Brain pericyte (primary cell): ENCODE measurements around the gene CHAF1A.
A peak's percentile ranks its signal among the peaks of the same experiment; 100 is the strongest.

Experiments
- DNase-seq: peaks from one replicate; pipeline ENCODE4 v3.0.0-alpha.2; 2012; ENCODE audit warnings: low read depth, low spot score

The CHAF1A gene

DNA sequence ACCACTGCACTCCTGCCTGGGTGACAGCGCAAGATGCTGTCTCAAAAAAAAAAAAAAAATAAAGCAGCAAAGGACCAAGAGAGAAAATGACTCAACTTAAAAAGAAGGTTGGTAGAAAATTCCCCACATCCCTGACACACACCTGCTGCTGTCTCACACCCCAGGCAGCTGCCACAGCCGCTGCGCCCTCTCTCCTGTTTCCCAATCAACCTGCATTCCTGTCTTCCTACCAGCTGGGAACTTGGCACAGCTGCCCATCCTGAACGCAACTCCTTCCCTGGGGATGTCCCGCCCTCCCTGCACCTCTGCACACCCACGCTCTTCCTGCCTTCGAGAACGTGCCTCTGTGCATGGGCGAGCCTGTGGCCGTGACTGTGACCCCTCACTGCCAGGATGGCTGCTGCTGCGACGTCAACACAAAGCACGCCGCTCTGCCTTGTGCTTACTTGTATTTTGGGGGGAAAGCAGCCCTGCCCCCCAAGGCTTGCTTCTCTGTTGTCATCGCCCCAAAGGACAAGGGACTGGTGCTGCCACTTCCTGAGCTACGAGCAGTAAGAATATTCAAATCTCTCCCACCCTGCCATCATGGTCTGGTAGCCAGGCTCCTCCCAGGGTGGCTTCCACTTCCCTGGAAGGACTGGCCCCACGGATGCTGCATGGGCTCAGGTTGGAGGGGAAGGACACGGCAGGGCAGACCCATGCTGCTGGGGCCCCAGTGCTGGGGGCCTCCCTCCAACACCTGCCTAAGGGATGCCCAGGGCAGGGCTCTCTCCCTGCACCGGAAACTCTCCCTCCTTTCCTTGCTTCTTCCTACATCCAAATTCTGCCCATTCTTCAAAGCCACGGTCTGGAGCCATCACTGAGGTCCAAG is 22.8 kb upstream of the CHAF1A start:
- DNase-seq, result no peak

DNA sequence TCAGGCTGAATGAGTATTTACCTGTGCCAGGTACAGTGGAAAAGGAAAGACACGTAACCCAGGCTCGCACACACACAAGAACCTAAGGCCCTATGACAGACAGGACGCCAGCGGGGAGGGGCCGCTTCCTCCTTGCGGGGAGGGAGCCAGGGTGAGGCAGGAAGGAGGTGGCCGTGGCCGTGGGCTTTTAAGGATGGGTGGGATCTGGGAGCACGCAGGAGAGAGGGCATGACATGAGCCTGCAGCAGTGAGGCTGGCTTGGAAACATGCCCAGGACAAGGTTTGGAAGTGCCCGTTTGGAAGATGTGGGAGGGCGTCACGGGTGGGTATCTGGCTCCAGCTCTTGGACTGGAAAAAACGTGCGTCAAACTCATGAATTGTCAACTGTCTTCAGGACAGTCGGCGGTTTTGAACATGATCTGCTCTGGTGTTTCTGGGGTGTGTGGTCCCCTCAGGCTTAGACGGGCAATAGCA is 22.1 kb upstream of the CHAF1A start:
- DNase-seq, result no peak

DNA sequence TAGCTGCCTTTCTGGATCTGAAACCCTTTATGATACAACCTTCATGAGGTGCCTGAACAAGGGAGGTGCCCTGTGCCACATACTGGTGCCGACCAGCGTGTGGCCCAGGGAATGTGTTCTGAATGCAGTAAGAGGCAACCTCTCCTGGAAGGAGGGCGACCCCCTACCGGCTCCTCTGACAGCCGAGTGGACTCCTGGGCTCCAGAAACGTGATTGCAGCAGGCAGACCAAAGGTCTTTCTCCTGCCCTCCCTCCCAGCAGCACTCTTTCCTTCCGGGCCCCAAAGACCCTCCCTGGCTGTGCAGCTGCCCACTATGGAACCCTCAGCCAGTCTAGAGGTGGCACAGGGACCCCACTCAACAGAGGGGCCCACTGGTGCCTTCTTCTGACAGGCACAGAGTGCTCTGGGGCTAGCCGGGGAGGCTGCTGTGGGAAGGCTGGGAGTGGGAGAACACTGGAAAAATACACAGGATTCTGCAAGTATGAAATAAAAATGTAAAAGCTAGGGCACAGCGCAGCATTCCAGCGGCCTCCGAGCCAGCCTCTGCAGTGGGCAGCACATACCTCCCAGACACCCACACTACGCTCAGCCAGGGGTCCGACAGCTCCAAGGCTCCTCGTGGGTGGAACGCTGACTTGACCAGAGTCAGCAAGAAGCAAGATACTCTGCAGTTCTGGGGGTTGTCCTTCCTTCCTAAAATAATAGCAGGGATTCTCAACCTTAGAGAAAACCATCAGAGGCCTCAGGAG is 17.0 kb upstream of the CHAF1A start:
- DNase-seq, result no peak

DNA sequence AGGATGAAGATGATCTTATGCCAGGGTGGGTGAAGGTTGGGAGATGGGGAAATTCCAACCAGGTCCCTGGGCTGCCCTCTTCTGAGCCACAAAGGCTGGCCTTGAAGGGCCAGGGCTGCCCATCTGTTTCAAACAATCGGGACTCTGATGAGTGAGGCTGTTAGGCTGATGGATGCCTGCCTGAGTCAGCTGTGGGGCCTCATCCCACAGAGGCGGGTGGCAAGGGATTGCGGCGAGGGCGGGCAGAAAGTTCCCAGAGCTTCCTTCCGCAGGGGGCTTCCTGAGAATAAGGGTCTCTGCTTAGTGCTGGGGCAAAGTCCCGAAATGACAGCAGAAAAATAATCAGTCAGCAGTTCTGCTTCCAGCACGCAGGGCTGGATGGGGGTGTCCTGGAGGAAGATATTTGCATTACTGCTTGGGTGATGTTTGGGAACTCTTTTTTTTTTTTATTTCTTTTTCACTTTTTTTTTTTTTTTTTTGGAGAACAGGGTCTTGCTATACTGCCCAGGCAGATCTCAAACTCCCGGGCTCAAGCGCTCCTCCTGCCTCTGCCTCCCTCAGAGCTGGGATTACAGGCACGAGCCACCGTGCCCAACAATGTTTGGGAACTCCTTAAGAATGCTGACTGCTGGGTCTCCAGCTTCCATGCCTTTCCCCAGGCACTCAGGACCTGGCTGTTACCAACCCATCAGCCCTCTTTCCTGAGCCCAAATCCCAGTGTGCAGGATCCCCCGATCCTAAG is 16.2 kb upstream of the CHAF1A start:
- DNase-seq, result no peak

DNA sequence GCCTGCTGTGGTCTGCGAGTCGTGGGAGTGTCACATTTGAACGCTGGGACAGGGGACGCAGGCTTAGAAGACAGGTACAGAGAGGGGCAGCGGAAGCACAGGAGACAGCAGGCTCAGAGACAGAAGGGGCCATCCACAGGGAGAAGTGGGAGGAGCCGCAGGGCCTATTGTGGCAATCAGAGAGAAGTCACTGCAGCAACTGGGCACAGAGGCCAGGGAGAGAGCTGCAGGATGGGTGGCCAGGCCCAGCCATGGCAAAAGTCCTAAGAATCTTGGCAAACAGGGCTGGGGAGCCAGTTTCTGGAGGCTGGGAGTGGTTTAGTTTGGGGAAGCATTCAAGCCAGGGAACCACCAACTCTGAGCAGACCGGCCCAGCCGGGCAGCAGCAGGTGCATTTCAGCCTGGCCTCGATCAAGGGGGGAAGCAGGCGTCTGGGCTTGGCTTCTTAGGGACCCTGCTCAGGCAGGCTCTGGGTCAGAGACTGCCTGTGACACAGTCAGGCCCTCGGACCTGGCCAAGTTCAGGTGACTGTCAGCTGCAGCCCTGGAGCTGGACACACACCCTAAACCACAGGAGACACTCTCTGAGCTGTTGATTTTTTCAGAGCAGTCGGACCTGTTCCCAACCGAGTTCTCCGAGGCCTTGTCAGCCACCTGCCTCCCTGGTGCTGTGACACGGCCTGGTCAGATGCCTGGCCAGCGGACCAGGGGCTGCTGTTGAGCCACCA is 13.9 kb upstream of the CHAF1A start:
- no peak for DNase-seq

DNA sequence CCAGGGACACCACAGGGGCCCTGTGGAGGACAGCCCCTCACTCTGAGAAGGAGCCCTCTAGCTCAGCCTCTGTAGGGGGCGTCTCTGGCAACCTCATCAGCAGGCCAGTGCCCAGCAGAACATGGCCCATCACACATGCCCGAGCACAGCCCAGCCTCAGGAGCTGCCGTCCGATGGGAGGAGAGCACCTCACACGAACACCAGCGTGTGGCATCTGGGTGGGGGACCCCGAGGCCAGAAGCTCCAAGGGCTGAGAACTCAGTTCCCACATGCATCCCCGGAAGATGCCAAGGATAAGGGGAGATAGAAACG is 13.4 kb upstream of the CHAF1A start:
- DNase-seq, result no peak

DNA sequence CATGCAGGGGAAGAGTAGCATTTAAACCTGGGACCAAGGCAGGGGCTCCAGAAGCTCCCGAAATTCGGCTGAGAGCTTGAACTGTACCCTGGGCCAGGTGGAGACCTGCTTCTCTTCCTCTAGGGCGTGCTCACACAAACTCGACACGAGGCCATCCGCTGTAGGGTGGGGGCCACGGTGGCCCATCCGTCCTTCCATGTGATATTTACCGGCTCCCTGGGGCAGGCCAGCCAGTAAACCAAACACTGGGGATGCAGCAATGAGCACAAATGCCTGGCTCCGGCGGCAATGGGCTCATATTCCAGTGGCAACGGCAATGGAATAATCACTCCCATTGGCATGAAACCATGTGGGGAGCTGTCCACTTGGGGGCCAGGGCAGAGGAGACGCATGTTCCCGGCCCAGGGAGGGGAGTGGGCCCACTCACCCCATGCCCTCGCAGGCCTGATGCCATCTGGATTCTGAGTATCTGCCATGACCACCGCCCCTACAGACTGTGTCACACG is 12.9 kb upstream of the CHAF1A start:
- DNase-seq, result no peak

DNA sequence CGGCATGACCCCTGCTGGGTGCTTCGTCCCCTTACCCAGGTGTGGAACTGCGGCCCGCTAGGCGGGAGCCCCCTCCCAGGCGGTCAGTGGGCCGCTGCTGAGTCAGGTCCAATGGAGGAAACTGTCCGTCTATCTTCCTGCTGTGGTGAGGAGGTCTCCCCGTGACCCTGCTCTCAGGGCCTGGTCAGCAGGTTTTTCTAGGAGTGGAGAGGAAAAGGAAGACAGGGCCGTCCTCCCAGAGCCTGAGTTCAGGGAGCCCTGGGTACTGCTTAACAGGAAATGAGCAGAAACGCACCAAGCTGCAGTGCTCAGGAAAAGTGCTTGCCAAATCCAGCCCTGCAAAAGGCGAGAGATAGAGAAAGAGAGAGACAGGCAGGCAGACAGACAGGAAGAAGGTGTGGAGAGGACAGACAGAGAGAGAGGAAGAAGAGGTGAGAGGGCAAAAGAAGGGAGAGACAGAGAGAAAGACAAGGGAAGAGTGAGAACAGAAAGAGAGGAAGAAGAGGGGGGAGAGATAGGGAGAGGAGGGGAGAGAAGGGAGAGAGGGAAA is 12.3 kb upstream of the CHAF1A start:
- no peak for DNase-seq

DNA sequence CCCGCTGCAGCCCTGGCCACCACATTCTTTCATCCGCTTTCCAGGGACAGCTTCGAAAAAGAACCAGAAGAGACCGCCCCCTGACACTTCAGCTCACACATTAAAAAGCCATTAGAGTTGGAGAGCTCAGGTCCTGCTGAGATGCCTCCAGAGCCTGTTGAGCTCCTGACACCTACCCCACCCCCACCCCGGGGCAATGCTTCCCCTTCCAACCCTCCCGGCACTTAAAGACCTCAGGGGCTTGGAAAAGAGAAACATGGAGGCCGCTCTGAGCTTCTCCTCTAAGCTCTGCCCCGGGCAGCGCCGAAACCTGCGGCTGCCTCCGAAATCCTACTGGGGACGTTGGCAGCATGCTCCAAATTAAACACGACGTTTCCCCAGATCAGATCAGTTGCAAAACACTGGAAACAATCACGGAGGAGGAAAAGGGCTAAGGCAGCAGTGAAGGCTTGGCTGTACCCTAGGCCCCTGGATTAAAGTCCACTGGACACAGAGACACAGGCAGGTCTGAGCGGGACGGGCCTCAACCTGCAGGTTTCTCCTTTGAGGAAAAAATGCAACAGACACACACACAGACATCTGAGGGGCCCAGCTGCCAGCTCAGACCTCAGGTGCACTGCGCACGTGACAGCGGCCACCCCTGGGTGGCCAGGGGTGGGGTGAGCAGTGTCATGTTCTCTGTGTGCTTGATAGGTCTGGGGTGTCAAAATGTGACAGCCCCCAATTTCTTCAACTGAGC is 11.7 kb upstream of the CHAF1A start:
- no peak for DNase-seq

DNA sequence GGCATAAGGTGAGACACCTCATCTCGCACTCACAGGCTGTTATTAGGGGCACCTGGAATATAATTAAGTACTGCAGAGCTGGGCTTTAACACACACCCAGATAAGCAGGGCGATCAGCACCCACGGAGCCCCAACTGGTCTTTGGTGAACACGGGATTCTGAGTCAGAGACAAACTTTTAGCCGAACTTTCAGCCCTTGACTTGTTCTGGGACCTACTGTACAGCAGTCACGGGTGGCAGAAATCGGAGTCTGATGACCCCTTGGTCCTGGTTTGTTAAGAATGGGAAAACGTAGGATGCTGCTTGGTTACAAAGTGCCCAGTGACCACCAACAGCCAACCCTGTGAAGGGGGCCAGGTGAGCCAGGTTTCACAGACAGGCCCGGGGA is 11.1 kb upstream of the CHAF1A start:
- no peak for DNase-seq

DNA sequence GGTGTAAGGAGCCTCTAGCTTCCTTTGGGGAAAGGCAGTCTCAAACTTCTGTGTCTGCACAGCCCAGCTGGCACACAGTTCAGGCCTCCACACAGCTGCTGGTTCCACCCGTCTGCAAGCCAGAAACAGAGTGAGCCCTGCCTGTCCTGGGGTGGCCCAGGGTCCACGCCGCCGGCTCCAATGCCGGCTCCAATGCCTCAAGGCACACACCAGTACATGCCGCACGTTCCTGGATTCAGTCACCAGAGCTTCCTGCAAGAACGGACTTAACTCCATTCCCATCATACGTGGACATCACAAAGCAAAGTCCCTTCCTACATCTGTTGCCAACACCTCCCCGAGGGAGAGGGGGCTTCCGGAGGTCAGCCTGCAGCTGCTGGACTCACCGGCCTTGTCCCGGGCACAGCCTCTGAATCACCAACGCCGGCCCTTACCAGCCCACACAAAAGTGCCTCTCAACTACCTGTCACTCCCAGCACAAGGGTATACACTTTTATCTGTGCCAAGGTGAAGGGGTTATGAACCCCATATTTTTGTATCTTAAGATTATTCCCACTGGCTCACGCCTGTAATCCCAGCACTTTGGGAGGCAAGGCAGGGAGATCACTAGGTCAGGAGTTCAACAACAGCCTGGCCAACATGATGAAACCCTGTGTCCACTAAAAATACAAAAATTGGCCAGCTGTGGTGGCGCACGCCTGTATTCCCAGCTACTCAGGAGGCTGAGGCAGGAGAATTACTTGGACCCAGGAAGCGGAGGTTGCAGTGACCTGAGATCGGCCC is 10.5 kb upstream of the CHAF1A start:
- DNase-seq, result no peak

DNA sequence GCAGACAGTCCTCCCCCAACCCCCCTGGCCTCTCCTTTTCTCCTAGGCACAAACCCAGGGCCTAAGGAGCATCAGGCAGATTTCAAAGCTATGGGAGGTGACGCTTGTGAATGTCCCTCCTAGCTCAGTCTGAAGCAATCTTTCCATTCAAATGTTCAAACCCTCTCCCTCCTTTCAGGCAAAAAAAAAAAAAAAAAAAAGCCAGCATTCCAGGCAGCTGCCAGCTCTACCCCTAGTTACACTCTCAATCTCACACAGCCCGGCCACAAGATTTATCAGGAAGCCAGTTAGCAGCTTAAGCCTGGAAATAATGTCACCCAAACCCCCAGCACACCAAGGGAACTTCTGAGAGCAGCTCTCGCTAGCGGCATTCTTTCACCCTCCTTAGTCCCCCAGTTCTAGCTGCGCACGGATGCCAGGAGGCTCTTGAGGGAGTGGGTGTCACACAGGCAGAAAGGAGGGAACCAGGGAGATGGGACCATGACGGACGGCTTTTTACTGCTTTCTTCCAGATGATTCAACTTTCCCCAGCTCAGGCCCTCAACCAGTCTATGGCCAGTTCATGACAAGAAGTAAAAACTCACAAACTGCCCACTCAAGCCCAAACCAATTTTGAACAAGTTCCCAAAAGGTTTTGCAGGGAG is 8.4 kb upstream of the CHAF1A start:
- no peak for DNase-seq

DNA sequence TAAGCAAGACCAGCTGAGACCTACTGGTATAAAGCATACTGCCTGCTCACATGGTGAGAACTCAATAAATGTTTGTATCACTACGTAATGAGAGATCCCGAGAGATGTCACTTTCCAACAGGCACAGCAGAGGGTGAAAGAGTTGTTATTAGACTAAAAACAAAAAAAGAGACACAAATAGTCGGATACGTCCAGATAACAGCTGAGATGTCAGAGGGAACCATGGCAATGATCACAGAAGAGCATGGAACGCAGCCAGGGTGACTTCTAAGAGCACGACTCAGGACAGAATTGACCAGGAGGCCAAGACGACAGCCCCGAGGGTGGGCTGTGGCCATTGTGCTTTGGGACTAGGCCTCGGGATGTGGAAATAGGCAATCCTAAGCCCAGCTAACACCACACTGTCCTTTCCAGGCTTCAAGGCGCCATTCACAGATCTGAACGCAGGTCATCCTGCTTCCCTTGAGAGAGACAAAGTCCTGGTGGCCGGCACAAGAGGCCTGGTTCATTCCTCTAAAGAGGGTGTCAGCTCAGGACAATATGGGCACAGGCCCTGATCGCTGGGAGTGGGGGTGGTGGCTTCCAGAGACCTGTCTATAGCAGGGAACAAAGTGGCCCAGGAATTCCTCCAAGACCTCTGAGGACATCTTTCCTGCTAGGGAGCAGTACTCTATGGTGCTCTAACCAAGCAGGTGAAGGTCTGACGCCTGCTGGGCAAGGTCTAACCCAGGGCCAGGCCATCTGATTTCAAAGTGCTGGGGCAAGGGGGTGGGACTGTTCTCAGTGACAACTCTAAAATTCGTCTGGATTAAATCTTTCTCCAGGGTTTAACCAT is 5.3 kb upstream of the CHAF1A start:
- DNase-seq, result no peak

DNA sequence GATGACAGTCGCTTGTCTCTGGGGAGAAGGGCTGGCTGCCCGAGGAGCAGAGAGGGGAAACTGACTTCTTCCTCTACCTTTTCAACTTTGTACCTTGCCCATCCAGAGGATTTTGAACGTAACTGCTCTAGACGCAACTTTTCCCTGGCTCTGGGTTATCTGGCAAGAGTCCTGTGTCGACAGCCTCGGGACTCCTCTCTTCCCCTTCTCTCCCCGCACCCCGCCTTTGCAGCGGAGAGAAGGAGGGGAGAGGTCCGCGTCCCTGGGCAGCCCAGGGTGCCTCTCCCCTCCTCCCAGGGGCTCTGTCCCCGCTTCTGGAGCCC is 2.7 kb upstream of the CHAF1A start:
- no peak for DNase-seq

DNA sequence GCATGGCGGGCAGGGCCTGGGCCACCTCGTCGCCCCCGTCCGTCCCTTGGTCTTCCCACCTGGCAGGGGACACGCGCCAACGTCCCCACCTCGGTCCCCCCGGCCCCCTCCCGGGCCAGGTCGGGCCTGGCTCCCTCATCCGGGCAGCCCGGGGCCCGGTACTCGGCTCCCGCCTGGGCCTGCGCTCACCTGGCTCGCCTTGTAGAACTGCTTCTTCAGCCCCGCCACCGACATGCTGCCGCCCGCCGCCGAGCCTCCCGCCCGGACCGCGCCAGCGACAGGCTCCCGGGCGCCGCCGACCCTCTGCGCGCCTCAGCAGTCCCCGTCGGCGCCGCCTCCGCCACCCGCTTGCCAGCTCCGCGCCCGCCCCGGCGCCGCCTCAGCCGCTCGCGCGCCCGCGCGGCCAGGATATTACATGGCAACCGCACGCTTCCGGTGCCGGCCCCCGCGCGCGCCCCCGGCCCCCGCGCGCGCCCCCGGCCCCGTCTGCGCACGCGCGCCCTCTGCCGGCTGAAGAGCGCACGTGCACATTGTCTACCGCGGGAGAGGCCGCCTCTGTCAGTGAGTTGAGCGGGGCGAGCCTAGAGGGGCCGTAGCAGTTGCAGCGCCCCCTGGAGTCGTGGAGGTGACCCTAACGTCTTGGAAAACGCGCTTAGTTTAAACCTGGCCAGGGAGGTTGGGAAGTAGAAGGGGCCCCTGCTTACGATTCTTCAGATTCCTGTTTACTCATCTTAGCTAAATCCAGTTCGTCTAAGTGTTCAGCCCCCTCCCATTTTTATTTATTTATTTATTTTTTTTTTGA is 2.1 kb upstream of the CHAF1A start, which contains the start of gene SH3GL1:
TSS of gene SH3GL1 (minus strand) at position 413 of the 802 bp plus-strand sequence. CDS start at position 234, 179 bp downstream.
- DNase-seq, result peak; percentile 67

DNA sequence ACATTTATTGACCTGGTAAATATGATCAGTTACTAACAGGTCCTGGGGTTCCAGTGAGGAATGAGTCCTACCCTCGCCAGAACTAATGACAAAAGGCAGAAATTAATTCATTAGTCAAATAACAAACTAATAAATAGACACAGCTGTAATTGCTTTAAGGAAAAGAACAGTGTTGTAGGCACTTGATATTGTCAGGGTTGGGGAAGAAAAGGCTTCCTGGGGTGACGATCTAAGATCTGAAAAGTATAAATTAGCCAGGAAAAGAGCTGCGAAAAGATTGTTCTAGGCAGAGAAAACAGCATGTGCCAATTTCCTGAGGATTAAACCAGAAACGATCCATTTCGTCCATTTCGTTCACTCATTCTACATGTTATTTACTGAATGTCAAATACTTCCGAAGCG is 670 bp upstream of the CHAF1A start:
- DNase-seq, result no peak

DNA sequence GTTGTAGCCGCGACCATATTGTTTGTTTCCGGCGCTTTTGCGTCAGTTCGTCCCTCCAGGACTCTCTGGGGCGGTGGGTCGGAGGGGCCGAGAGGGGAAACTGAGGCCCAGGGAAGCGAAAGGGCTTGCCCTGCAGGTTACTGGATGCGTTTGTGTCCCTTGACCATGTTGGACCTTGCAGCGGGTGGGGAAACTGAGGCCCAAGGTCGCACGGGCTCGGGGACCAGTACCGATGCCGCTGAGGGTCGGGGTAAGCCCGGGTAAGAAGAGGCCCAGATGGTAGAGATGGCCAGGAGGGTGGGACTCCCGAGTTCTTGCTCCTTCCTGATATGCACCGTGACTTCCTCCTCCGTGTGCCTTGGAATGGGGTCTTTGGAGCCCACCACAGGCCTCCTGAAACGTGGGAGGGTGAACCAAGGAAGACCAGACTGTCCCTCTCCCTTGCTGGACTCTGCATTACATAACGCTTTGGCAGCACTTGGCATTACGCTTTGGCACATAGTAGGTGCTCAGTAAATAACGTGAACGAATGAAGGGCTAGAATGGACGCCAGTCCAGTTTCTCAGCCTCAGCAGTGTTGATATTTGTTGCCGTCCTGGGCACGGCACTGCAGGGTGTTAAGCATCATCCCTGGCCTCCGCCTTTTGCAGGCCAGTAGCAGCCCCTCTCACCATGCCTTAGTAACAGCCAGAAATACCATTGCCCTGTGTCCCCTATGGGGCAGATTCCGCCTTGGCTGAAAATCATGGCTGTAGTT is 743 bp downstream of the CHAF1A start:
- DNase-seq, result no peak
